NCI-H69 (cell line): ENCODE measurements around the gene C14orf119.

ENCODE experiments used
- DNase-seq: peaks from one replicate; lab custom pipeline; 2025; lab: John Stamatoyannopoulos, UW

The C14orf119 gene

GRCh38 chr14:23060536-23061260, 34.6 kb upstream of the C14orf119 start:
- DNase-seq: no peak

GRCh38 chr14:23062002-23062401, 33.3 kb upstream of the C14orf119 start:
- no peak for DNase-seq

GRCh38 chr14:23063601-23064000, 31.7 kb upstream of the C14orf119 start:
- DNase-seq: no peak

GRCh38 chr14:23066368-23066767, 28.9 kb upstream of the C14orf119 start:
- DNase-seq: no peak

- no peak for DNase-seq
Measured at GRCh38 chr14:23066855-23067744, 28.2 kb upstream of the C14orf119 start.

GRCh38 chr14:23067847-23068788, 27.2 kb upstream of the C14orf119 start:
- no peak for DNase-seq

- no peak for DNase-seq
Measured at GRCh38 chr14:23068789-23069412, 26.4 kb upstream of the C14orf119 start.

- no peak for DNase-seq
Measured at GRCh38 chr14:23069413-23069806, 25.9 kb upstream of the C14orf119 start.

- no peak for DNase-seq
Measured at GRCh38 chr14:23070262-23071129, 24.8 kb upstream of the C14orf119 start.

- no peak for DNase-seq
Measured at GRCh38 chr14:23071244-23071920, 23.9 kb upstream of the C14orf119 start.

GRCh38 chr14:23071921-23072539, 23.3 kb upstream of the C14orf119 start:
- DNase-seq: no peak

GRCh38 chr14:23074906-23075305, 20.4 kb upstream of the C14orf119 start:
- DNase-seq: no peak

- DNase-seq: no peak
Measured at GRCh38 chr14:23076785-23077408, 18.4 kb upstream of the C14orf119 start.

- DNase-seq: no peak
Measured at GRCh38 chr14:23077962-23078361, 17.3 kb upstream of the C14orf119 start.

- no peak for DNase-seq
Measured at GRCh38 chr14:23078692-23079116, 16.6 kb upstream of the C14orf119 start.

- no peak for DNase-seq
Measured at GRCh38 chr14:23079716-23080115, 15.6 kb upstream of the C14orf119 start.

GRCh38 chr14:23080474-23080873, 14.8 kb upstream of the C14orf119 start:
- DNase-seq: no peak

GRCh38 chr14:23085458-23085857, 9.8 kb upstream of the C14orf119 start:
- DNase-seq: no peak

GRCh38 chr14:23086565-23086964, 8.7 kb upstream of the C14orf119 start:
- DNase-seq: no peak
